GM12878 (cell line): ENCODE measurements around the gene LST1. TPM values are rescaled to one million over a fixed set of nuclear protein-coding genes. Genes with fewer than 3 reads are reported as not detected.

Experiments
- ATAC-seq: fragments of 200-7000 bp; cut with Tn5 transposase; 3 replicates; pipeline ENCODE4 v1.9.1; 2020; ENCODE audit warnings: mild to moderate bottlenecking, moderate library complexity
- BruUV-seq: library from RNA; stranded (reverse); fragments of 400-500 nt; replicated peaks from 2 replicates; lab custom pipeline; 2021; lab: Mats Ljungman, UMichigan
- CTCF ChIA-PET: fragments of 300-600 bp; sonication (Branson Sonifier 250); formaldehyde crosslinking; extraction: SDS; loops from one replicate; lab custom pipeline; 2021; ENCODE audit warnings: inconsistent platforms; lab: Yijun Ruan, JAX
- POLR2A ChIA-PET: fragments of 350-600 bp; formaldehyde crosslinking; extraction: SDS; loops from one replicate; lab custom pipeline; 2021; ENCODE audit warnings: inconsistent platforms; lab: Charles Lee
- RAD21 ChIA-PET: fragments of 300-600 bp; sonication (Branson Sonifier 250); formaldehyde crosslinking; loops from one replicate; lab custom pipeline; 2023; ENCODE audit warnings: antibody characterized with exemption; ENCODE audit not compliant: unreplicated experiment; lab: Charles Lee
- SMC1A ChIA-PET: fragments of 300-600 bp; sonication (Branson Sonifier 250); formaldehyde crosslinking; loops from one replicate; lab custom pipeline; 2023; ENCODE audit not compliant: unreplicated experiment, uncharacterized antibody; lab: Charles Lee
- DNase-seq: peaks from one replicate; pipeline ENCODE4 v3.0.0-alpha.2; 2011; ENCODE audit warnings: low read depth, low spot score
- FAIRE-seq: peaks from 3 replicates; lab custom pipeline; 2011; peaks lifted over from hg19 to GRCh38; lab: Jason Lieb, UNC
- H2AFZ ChIP-seq: 2 replicates; pipeline ENCODE4 v1.6.0; 2011; ENCODE audit warnings: low read depth, low read length, control low read depth; ENCODE audit not compliant: control insufficient read depth
- H3K27ac ChIP-seq: 2 replicates; pipeline ENCODE4 v1.5.1; 2011; ENCODE audit warnings: control low read depth; ENCODE audit not compliant: control insufficient read depth, insufficient read depth
- H3K27me3 ChIP-seq, 2 experiments: replicated peaks in 1 of 2; 2 replicates each; pipeline versions ENCODE4 v1.6.0 to v1.6.1; 2011; ENCODE audit warnings: low read length in 1 of 2; ENCODE audit not compliant: control insufficient read depth in 2 of 2, insufficient read depth in 2 of 2
- H3K36me3 ChIP-seq, 2 experiments: 2 replicates each; pipeline ENCODE4 v1.5.1; 2011; ENCODE audit warnings: low read length in 1 of 2; ENCODE audit not compliant: control insufficient read depth in 2 of 2, insufficient read depth in 2 of 2
- H3K4me1 ChIP-seq: 2 replicates; pipeline ENCODE4 v1.6.1; 2011; ENCODE audit warnings: mild to moderate bottlenecking, low read length, moderate library complexity, mixed read lengths; ENCODE audit not compliant: control insufficient read depth, insufficient read depth
- H3K4me2 ChIP-seq: 2 replicates; pipeline ENCODE4 v1.6.0; 2011; ENCODE audit warnings: control low read depth; ENCODE audit not compliant: control insufficient read depth, insufficient read depth
- H3K4me3 ChIP-seq: fragments of 200-600 bp; sonication (generic); 2 replicates; pipeline ENCODE4 v1.5.1; 2016
- H3K79me2 ChIP-seq: 2 replicates; pipeline ENCODE4 v1.6.0; 2011; ENCODE audit warnings: low read length; ENCODE audit not compliant: control insufficient read depth, insufficient read depth
- H3K9ac ChIP-seq: 2 replicates; pipeline ENCODE4 v1.8.0; 2011; ENCODE audit warnings: low read length, control low read depth, mixed read lengths; ENCODE audit not compliant: control insufficient read depth, insufficient read depth
- H3K9me3 ChIP-seq: replicated peaks from 3 replicates; pipeline ENCODE4 v1.5.1; 2011; ENCODE audit warnings: mild to moderate bottlenecking, low read length; ENCODE audit not compliant: control insufficient read depth, insufficient read depth
- H4K20me1 ChIP-seq: 2 replicates; pipeline ENCODE4 v1.6.0; 2011; ENCODE audit not compliant: control insufficient read depth, insufficient read depth
- BCL11A ChIP-seq: IDR thresholded peaks from 2 replicates; pipeline ENCODE4 v1.6.1; 2011; ENCODE audit warnings: low read depth, low read length
- BHLHE40 ChIP-seq, 2 experiments: fragments of 450-650 bp in 1 of 2; IDR thresholded peaks; 2 replicates each; pipeline ENCODE4 v1.6.1; 2011 to 2017; ENCODE audit warnings: low read depth in 2 of 2, borderline replicate concordance in 1 of 2, improper control_type of control experiment in 1 of 2, low read length in 1 of 2, mild to moderate bottlenecking in 1 of 2
- CHD1 ChIP-seq: IDR thresholded peaks from 2 replicates; pipeline ENCODE4 v1.6.1; 2012; ENCODE audit warnings: low read depth, low read length, improper control_type of control experiment
- EGR1 ChIP-seq, 2 experiments: IDR thresholded peaks; 1 replicate in 1 of 2; 2 replicates in 1 of 2; pipeline ENCODE4 v1.6.1; 2011 to 2012; ENCODE audit warnings: low read depth in 2 of 2, low read length in 2 of 2, borderline replicate concordance in 1 of 2, mild to moderate bottlenecking in 1 of 2, moderate library complexity in 1 of 2
- ELK1 ChIP-seq: IDR thresholded peaks from 2 replicates; pipeline ENCODE4 v1.6.1; 2012; ENCODE audit warnings: low read depth, low read length, improper control_type of control experiment
- GATAD2B ChIP-seq: fragments of 450-650 bp; conservative IDR thresholded peaks from 2 replicates; pipeline ENCODE4 v1.6.1; 2017; ENCODE audit warnings: low read depth, mild to moderate bottlenecking, moderate library complexity
- HDAC6 ChIP-seq: fragments of 200-600 bp; sonication (generic); IDR thresholded peaks from one replicate; pipeline ENCODE4 v1.8.0; 2017; ENCODE audit warnings: antibody characterized with exemption; ENCODE audit not compliant: unreplicated experiment
- IRF4 ChIP-seq: IDR thresholded peaks from 2 replicates; pipeline ENCODE4 v1.6.1; 2011; ENCODE audit warnings: low read depth, low read length
- KLF5 ChIP-seq: fragments of 450-650 bp; IDR thresholded peaks from 2 replicates; pipeline ENCODE4 v1.6.1; 2014; ENCODE audit warnings: mild to moderate bottlenecking; ENCODE audit not compliant: partially characterized antibody
- MTA2 ChIP-seq: fragments of 450-650 bp; IDR thresholded peaks from 2 replicates; pipeline ENCODE4 v1.6.1; 2016; ENCODE audit warnings: low read depth, mild to moderate bottlenecking, moderate library complexity
- NFIC ChIP-seq: IDR thresholded peaks from 2 replicates; pipeline ENCODE4 v1.6.1; 2012; ENCODE audit warnings: low read depth, mild to moderate bottlenecking, inconsistent platforms, low read length, moderate library complexity
- NFYA ChIP-seq: IDR thresholded peaks from 2 replicates; pipeline ENCODE4 v1.6.1; 2011; ENCODE audit warnings: low read depth, mild to moderate bottlenecking, low read length, improper control_type of control experiment, borderline replicate concordance
- POLR2A ChIP-seq: IDR thresholded peaks from 2 replicates; pipeline ENCODE4 v1.6.1; 2011; ENCODE audit warnings: low read depth, mild to moderate bottlenecking, low read length
- POLR2AphosphoS5 ChIP-seq: IDR thresholded peaks from 2 replicates; pipeline ENCODE4 v1.6.1; 2011; ENCODE audit warnings: mild to moderate bottlenecking, low read length, inconsistent platforms
- RAD51 ChIP-seq: fragments of 450-650 bp; IDR thresholded peaks from 2 replicates; pipeline ENCODE4 v1.6.1; 2016; ENCODE audit warnings: moderate library complexity, mild to moderate bottlenecking, inconsistent platforms
- RELA ChIP-seq: fragments of 450-650 bp; IDR thresholded peaks from 2 replicates; pipeline ENCODE4 v1.8.0; 2014; ENCODE audit warnings: borderline replicate concordance; ENCODE audit not compliant: partially characterized antibody
- SUZ12 ChIP-seq: fragments of 200-600 bp; sonication (generic); IDR thresholded peaks from one replicate; pipeline ENCODE4 v1.6.1; 2018; ENCODE audit warnings: antibody characterized with exemption, mild to moderate bottlenecking; ENCODE audit not compliant: unreplicated experiment
- YY1 ChIP-seq: IDR thresholded peaks from 2 replicates; pipeline ENCODE4 v1.6.1; 2011; ENCODE audit warnings: low read depth, mild to moderate bottlenecking, low read length
- WGBS: methylation state at CpG from one replicate; pipeline ENCODE4 v1.1.6; 2016; ENCODE audit warnings: low lambda C conversion rate; ENCODE audit not compliant: insufficient replicate concordance, insufficient coverage; ENCODE audit errors: missing lambda C conversion rate; 5-methylcytosine and 5-hydroxymethylcytosine counted together
- in situ Hi-C: fragments of 300-500 bp; cut with MboI; formaldehyde crosslinking; loops from 9 replicates; pipeline ENCODE4 v1.14.3; 2018; ENCODE audit warnings: mixed read lengths
- intact Hi-C: fragments of 100-400 bp; cut with micrococcal nuclease; formaldehyde crosslinking; loops from one replicate; pipeline ENCODE4 v1.14.2; 2022; ENCODE audit not compliant: unreplicated experiment
- polyA plus RNA-seq, 11 experiments: library from polyadenylated mRNA; depleted of rRNA in 4 of 11; unstranded in 6 of 11; stranded (reverse) in 5 of 11; fragments of >200 nt; fragmentation: Nextera tagmentation in 4 of 11; fragmentation: Illumina TruSeq in 1 of 11; extraction: Ambion mirVana in 4 of 11; extraction: Trizol in 1 of 11; gene quantifications; 1 replicate in 1 of 11; 2 replicates in 10 of 11; pipeline versions ENCODE4 v1.2.1 to v1.2.3, GENCODE V29; 2011 to 2016; ENCODE audit warnings: inconsistent platforms in 2 of 11, missing spikeins in 2 of 11, low read depth in 1 of 11
- total RNA-seq, 4 experiments: library from RNA; depleted of rRNA in 3 of 4; stranded (reverse); fragments of >200 nt in 3 of 4; fragmentation: Illumina TruSeq in 1 of 4; extraction: Trizol in 1 of 4; gene quantifications; 2 replicates each; pipeline versions ENCODE4 v1.2.1 to v1.2.3, GENCODE V29; 2013 to 2021
- TF ChIP-seq, protein P1 (sequence below): fragments of 450-650 bp; IDR thresholded peaks from 2 replicates; pipeline ENCODE4 v1.6.1; 2018; ENCODE audit warnings: mild to moderate bottlenecking, low read depth, moderate library complexity; ENCODE audit not compliant: partially characterized antibody

LST1 gene
- total and polyA plus RNA-seq, 10 of the 15 experiments (the other 5 are each of a cell fraction or from before 2014, with no cell fraction given) = 4.1 to 35.5 (median 16.4) TPM

- peak overlapping the region; percentile 93; the same call in 1 of the 2 replicates for H3K27ac ChIP-seq
- peak; percentile 89 for ATAC-seq
- peaks cover 29% of the 10 kb centered on the region for H3K4me1 ChIP-seq
- no peak overlapping the region; the same call in 1 of the 2 replicates for H3K9ac ChIP-seq
- H3K4me3 ChIP-seq = peak overlapping the region; percentile 17; the same call in 1 of the 2 replicates
- in situ Hi-C loops = no loop called here
- BruUV-seq = no TSS peak
- ChIA-PET POLR2A (interaction anchor here (0.8 to 3.4 kb wide), 5 partner anchors 16 to 125 kb away, joined by 3 to 19 read pairs (median 5); partner anchors contain the start of gene NCR3), RAD21 (interaction anchor here (0.7 to 3.8 kb wide), 5 partner anchors 16 to 124 kb away, joined by 3 to 27 read pairs (median 5); no protein-coding TSS in a partner anchor), SMC1A (interaction anchor here (0.8 to 9.6 kb wide), 3 partner anchors 16 to 63 kb away, joined by 3 to 78 read pairs (median 12); no protein-coding TSS in a partner anchor), CTCF (interaction anchor here (1.5 to 10.5 kb wide), 3 partner anchors 15 to 124 kb away, joined by 3 to 95 read pairs (median 5); no protein-coding TSS in a partner anchor)
- no peaks in the 10 kb centered on the region for H3K36me3 ChIP-seq
- H3K9me3 ChIP-seq = no peaks in the 10 kb centered on the region
- peak overlapping the region; percentile 70 for H2AFZ ChIP-seq
- peak; percentile 70 for FAIRE-seq
- peak overlapping the region; percentile 96; the same call in 1 of the 2 replicates for H3K4me2 ChIP-seq
- H3K79me2 ChIP-seq = peaks cover 9% of the 10 kb centered on the region
- intact Hi-C loops = no loop called here
- peak; percentile 57 for DNase-seq
- no peaks in the 10 kb centered on the region for H4K20me1 ChIP-seq
- H3K27me3 ChIP-seq = no peaks in the 10 kb centered on the region
- WGBS = 27% methylated on average over 6 of the region's 8 CpGs
- TF ChIP-seq BCL11A = no peak
- no peak for TF ChIP-seq ELK1
- no peak for TF ChIP-seq SUZ12
- 0 out of 2 replicates have a peak, but pooled peaks have one; percentile 40 for TF ChIP-seq POLR2A
- no peak for TF ChIP-seq NFYA
- TF ChIP-seq, protein P1, sequence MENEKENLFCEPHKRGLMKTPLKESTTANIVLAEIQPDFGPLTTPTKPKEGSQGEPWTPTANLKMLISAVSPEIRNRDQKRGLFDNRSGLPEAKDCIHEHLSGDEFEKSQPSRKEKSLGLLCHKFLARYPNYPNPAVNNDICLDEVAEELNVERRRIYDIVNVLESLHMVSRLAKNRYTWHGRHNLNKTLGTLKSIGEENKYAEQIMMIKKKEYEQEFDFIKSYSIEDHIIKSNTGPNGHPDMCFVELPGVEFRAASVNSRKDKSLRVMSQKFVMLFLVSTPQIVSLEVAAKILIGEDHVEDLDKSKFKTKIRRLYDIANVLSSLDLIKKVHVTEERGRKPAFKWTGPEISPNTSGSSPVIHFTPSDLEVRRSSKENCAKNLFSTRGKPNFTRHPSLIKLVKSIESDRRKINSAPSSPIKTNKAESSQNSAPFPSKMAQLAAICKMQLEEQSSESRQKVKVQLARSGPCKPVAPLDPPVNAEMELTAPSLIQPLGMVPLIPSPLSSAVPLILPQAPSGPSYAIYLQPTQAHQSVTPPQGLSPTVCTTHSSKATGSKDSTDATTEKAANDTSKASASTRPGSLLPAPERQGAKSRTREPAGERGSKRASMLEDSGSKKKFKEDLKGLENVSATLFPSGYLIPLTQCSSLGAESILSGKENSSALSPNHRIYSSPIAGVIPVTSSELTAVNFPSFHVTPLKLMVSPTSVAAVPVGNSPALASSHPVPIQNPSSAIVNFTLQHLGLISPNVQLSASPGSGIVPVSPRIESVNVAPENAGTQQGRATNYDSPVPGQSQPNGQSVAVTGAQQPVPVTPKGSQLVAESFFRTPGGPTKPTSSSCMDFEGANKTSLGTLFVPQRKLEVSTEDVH = no peak
- TF ChIP-seq KLF5 = no peak
- TF ChIP-seq BHLHE40 (IDR thresholded peaks at IDR 0.05; ENCODE audit: borderline replicate concordance in 1 of 2, low read depth in 2 of 2, low read length in 1 of 2) = peak in 1 of 2 experiments; percentile 45; a peak in 1 of 4 replicates
- TF ChIP-seq EGR1 (IDR thresholded peaks at IDR 0.05; ENCODE audit: borderline replicate concordance in 1 of 2, low read depth in 2 of 2, low read length in 2 of 2) = no peak
- TF ChIP-seq YY1 = peak; percentile 7; the same call in 1 of the 2 replicates
- no peak for TF ChIP-seq HDAC6
- TF ChIP-seq POLR2AphosphoS5 = no peak
- TF ChIP-seq NFIC = no peak
- TF ChIP-seq RAD51 = no peak
- TF ChIP-seq MTA2 = no peak
- TF ChIP-seq GATAD2B = no peak
- TF ChIP-seq RELA = no peak
- peak; percentile 86 for TF ChIP-seq IRF4
- TF ChIP-seq CHD1 = no peak
Measured at GRCh38 chr6:31614075-31614619, 28.1 kb downstream of the LST1 start.
